Upper lobe of right lung (tissue), 1 donor: ENCODE measurements around the gene SRP9. TPM values are rescaled to one million over a fixed set of nuclear protein-coding genes. Genes with fewer than 3 reads are reported as not detected.

ENCODE experiments used
- ATAC-seq: fragments of 200-7000 bp; cut with Tn5 transposase; one replicate; pipeline ENCODE4 v1.9.1; 2020; ENCODE audit warnings: mild to moderate bottlenecking, moderate library complexity
- DNase-seq: peaks from one replicate; pipeline ENCODE4 v3.0.0-alpha.2; 2020
- H3K27ac ChIP-seq: fragments of 200-600 bp; one replicate; pipeline ENCODE4 v1.8.0; 2022
- H3K27me3 ChIP-seq: fragments of 200-600 bp; one replicate; pipeline ENCODE4 v1.8.0; 2022; ENCODE audit warnings: mild to moderate bottlenecking
- H3K36me3 ChIP-seq: fragments of 200-600 bp; one replicate; pipeline ENCODE4 v1.8.0; 2022
- H3K4me1 ChIP-seq: fragments of 200-600 bp; one replicate; pipeline ENCODE4 v1.8.0; 2022
- H3K4me3 ChIP-seq: fragments of 200-600 bp; one replicate; pipeline ENCODE4 v1.8.0; 2022; ENCODE audit warnings: mild to moderate bottlenecking
- H3K9me3 ChIP-seq: fragments of 200-600 bp; one replicate; pipeline ENCODE4 v1.8.0; 2022
- intact Hi-C: fragments of 100-400 bp; cut with DNase I; formaldehyde crosslinking; loops from one replicate; pipeline ENCODE4 v1.11.0; 2022
- total RNA-seq: library from RNA; stranded (reverse); fragmentation: NEBNext Ultra II Directional; extraction: Animal tissue kit (Norgen Biotek cat#: 25700); gene quantifications from one replicate; pipeline ENCODE4 v1.2.1, GENCODE V29; 2021
- TF ChIP-seq, protein P1 (sequence below): fragments of 200-600 bp; IDR thresholded peaks from one replicate; pipeline ENCODE4 v1.8.0; 2022; ENCODE audit warnings: antibody characterized with exemption
- donor health status: DM: no; HTN: yes; CAD: no; lungs with severe emphysema.

SRP9 gene
- total RNA-seq, 1 donor from 2014 or later, result 157 TPM

GRCh38 chr1:225746361-225747179, 31.1 kb upstream of the SRP9 start:
- no peaks in the 10 kb centered on the region for H3K27me3 ChIP-seq
- ATAC-seq, result peak; percentile 95
- peaks cover 18% of the 10 kb centered on the region for H3K4me1 ChIP-seq
- no peaks in the 10 kb centered on the region for H3K9me3 ChIP-seq
- H3K36me3 ChIP-seq, result no peaks in the 10 kb centered on the region
- DNase-seq, result peak; percentile 72
- TF ChIP-seq, protein P1, sequence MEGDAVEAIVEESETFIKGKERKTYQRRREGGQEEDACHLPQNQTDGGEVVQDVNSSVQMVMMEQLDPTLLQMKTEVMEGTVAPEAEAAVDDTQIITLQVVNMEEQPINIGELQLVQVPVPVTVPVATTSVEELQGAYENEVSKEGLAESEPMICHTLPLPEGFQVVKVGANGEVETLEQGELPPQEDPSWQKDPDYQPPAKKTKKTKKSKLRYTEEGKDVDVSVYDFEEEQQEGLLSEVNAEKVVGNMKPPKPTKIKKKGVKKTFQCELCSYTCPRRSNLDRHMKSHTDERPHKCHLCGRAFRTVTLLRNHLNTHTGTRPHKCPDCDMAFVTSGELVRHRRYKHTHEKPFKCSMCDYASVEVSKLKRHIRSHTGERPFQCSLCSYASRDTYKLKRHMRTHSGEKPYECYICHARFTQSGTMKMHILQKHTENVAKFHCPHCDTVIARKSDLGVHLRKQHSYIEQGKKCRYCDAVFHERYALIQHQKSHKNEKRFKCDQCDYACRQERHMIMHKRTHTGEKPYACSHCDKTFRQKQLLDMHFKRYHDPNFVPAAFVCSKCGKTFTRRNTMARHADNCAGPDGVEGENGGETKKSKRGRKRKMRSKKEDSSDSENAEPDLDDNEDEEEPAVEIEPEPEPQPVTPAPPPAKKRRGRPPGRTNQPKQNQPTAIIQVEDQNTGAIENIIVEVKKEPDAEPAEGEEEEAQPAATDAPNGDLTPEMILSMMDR, result no peak
- H3K27ac ChIP-seq, result peak overlapping the region; percentile 79
- intact Hi-C loops, result no loop called here
- H3K4me3 ChIP-seq, result peak overlapping the region; percentile 45

GRCh38 chr1:225747566-225747965, 30.1 kb upstream of the SRP9 start:
- no peaks in the 10 kb centered on the region for H3K27me3 ChIP-seq
- no peaks in the 10 kb centered on the region for H3K36me3 ChIP-seq
- ATAC-seq (no peak), DNase-seq (no peak)
- intact Hi-C loops, result no loop called here
- peak overlapping the region; percentile 36 for H3K27ac ChIP-seq
- TF ChIP-seq, protein P1, result no peak
- H3K4me1 ChIP-seq, result peaks cover 18% of the 10 kb centered on the region
- H3K9me3 ChIP-seq, result no peaks in the 10 kb centered on the region
- no peak overlapping the region for H3K4me3 ChIP-seq

- H3K27ac ChIP-seq, result no peak overlapping the region
- H3K36me3 ChIP-seq, result no peaks in the 10 kb centered on the region
- no peaks in the 10 kb centered on the region for H3K9me3 ChIP-seq
- no peak overlapping the region for H3K4me3 ChIP-seq
- DNase-seq (no peak), ATAC-seq (no peak)
- H3K27me3 ChIP-seq, result no peaks in the 10 kb centered on the region
- intact Hi-C loops, result no loop called here
- TF ChIP-seq, protein P1, result no peak
- peaks cover 18% of the 10 kb centered on the region for H3K4me1 ChIP-seq
Observed at GRCh38 chr1:225748529-225748928, 29.1 kb upstream of the SRP9 start.

GRCh38 chr1:225749706-225750105, 27.9 kb upstream of the SRP9 start:
- intact Hi-C loops, result no loop called here
- TF ChIP-seq, protein P1, result no peak
- no peaks in the 10 kb centered on the region for H3K27me3 ChIP-seq
- no peak overlapping the region for H3K4me3 ChIP-seq
- no peaks in the 10 kb centered on the region for H3K9me3 ChIP-seq
- no peak for ATAC-seq
- DNase-seq, result no peak
- H3K36me3 ChIP-seq, result no peaks in the 10 kb centered on the region
- no peak overlapping the region for H3K27ac ChIP-seq
- H3K4me1 ChIP-seq, result peaks cover 18% of the 10 kb centered on the region

DNA sequence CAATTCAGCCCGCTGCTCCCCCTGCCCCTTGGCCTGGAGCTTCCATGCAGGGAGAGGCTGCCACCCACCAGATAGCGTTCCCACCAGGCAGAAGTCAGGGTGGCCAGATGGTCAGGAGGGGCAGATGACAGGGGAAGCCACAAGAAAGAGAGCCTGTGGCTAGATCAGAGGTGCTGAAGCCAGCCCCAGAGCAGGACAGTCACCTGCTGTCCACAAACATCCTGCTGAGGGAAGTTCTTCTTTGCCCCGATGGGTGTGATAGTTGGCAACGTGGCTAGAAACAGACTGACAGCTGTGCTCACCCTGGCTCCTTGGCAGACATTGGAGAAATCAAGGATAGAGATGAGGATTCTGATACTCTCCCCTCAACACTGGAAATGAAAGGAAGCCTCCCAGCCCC, 27.2 kb upstream of the SRP9 start:
- Histone ChIP-seq H3K27me3 (no peaks in the 10 kb centered on the region), H3K36me3 (no peaks in the 10 kb centered on the region), H3K4me3 (no peak overlapping the region), H3K9me3 (no peaks in the 10 kb centered on the region), H3K27ac (no peak overlapping the region), H3K4me1 (peaks cover 25% of the 10 kb centered on the region)
- no peak for ATAC-seq
- TF ChIP-seq, protein P1, result no peak
- no peak for DNase-seq
- intact Hi-C loops, result no loop called here
